ENCODE data around the gene BPHL. TPM values are rescaled to one million over a fixed set of nuclear protein-coding genes. Genes with fewer than 3 reads are reported as not detected.
"Not testable (repeated sequence)": the region's sequence is repeated elsewhere in the genome, so short reads cannot be mapped to it uniquely, and the experiment has no call there.

The BPHL gene
- total RNA-seq, 1 experiment from 2014 or later: 48.7 TPM

DNA sequence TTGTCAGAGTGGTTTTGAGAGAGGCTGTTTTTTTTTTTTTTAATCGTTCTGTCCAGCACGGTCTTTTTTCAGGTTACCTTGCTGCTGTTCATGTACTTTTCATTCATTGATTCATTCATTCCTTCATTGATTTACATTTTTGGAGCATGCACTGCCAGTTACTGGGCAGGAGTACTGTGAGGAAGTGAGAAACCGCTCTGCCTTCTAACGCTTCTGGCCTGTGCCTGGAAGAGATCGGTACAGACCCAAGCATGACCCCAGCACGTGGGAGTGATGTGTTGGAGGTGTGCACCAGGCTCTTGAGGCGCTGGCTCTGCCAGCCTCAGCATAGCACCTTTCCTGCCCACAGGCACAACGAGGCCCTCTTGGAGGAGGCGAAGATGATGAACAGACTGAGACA lies 41.1 kb upstream of the BPHL start:
- Histone ChIP-seq H2AFZ (ENCODE audit: low read length) (no peak overlapping the region), H3K23ac (ENCODE audit: insufficient read length, low read depth, low read length) (no peak overlapping the region), H3K4me2 (ENCODE audit: insufficient read depth, insufficient read length, low read length) (no peak overlapping the region), H2BK15ac (ENCODE audit: low read depth, low read length) (no peak overlapping the region), H3K9ac (ENCODE audit: extremely low read depth, insufficient read length, low read length) (no peak overlapping the region), H3K18ac (ENCODE audit: insufficient read length, low read depth, low read length) (no peak overlapping the region), H3K23me2 (ENCODE audit: insufficient read length, low read depth, low read length, poor library complexity, severe bottlenecking) (no peaks in the 10 kb centered on the region), H3K27me3 (ENCODE audit: insufficient read depth, low read length) (no peaks in the 10 kb centered on the region), H2BK20ac (ENCODE audit: low read depth, low read length, poor library complexity, severe bottlenecking) (no peak overlapping the region), H4K20me1 (ENCODE audit: control insufficient read depth, insufficient read depth, insufficient read length) (no peaks in the 10 kb centered on the region), H2BK12ac (ENCODE audit: insufficient read length, low read depth, low read length) (no peak overlapping the region), H3K79me1 (ENCODE audit: insufficient read depth, low read depth, low read length, poor library complexity, severe bottlenecking) (peaks cover 3% of the 10 kb centered on the region), H4K91ac (ENCODE audit: insufficient read length, low read depth, low read length) (no peak overlapping the region), H3T11ph (ENCODE audit: low read length) (no peak overlapping the region), H3K9me3 (ENCODE audit: control insufficient read depth, low read depth, low read length) (peaks cover 6% of the 10 kb centered on the region), H3K79me2 (ENCODE audit: insufficient read depth, low read length) (peaks cover 8% of the 10 kb centered on the region; the same call in 1 of the 2 replicates), H3K4ac (ENCODE audit: low read depth, low read length) (no peak overlapping the region), H2AK5ac (ENCODE audit: insufficient read length, low read length) (peak overlapping the region; percentile 91), H3K27ac (ENCODE audit: insufficient read length, low read depth, low read length) (no peak overlapping the region), H4K8ac (replicated peaks; ENCODE audit: insufficient read length, low read depth, low read length) (no peak overlapping the region), H2BK120ac (ENCODE audit: low read depth, low read length, poor library complexity, severe bottlenecking) (no peak overlapping the region), H2BK5ac (ENCODE audit: insufficient read length, low read length) (no peak overlapping the region), H4K5ac (ENCODE audit: insufficient read length, low read depth, low read length) (no peak overlapping the region), H3K14ac (ENCODE audit: insufficient read depth, low read length) (no peak overlapping the region), H3K4me1 (ENCODE audit: insufficient read depth, low read length) (peaks cover 21% of the 10 kb centered on the region; the same call in 1 of the 2 replicates), H3K56ac (ENCODE audit: insufficient read length, low read depth, low read length) (no peak overlapping the region)
- no CpG with 5 or more reads among the region's 9 CpGs for WGBS (ENCODE audit: extremely low coverage, insufficient read length, low lambda C conversion rate)
- peaks cover 46 to 47% of the 10 kb centered on the region in 2 experiments for H3K4me1 Mint-ChIP-seq
- peak overlapping the region in 2 of 3 experiments; percentile 60 to 78; a peak in 4 of 7 replicates for H3K27ac Mint-ChIP-seq
- no peaks in the 10 kb centered on the region for H3K27me3 Mint-ChIP-seq (ENCODE audit: low read depth)
- H3K9me3 Mint-ChIP-seq: peaks cover 5 to 13% of the 10 kb centered on the region in 2 experiments
- no peak for DNase-seq
- TF ChIP-seq, protein P1, sequence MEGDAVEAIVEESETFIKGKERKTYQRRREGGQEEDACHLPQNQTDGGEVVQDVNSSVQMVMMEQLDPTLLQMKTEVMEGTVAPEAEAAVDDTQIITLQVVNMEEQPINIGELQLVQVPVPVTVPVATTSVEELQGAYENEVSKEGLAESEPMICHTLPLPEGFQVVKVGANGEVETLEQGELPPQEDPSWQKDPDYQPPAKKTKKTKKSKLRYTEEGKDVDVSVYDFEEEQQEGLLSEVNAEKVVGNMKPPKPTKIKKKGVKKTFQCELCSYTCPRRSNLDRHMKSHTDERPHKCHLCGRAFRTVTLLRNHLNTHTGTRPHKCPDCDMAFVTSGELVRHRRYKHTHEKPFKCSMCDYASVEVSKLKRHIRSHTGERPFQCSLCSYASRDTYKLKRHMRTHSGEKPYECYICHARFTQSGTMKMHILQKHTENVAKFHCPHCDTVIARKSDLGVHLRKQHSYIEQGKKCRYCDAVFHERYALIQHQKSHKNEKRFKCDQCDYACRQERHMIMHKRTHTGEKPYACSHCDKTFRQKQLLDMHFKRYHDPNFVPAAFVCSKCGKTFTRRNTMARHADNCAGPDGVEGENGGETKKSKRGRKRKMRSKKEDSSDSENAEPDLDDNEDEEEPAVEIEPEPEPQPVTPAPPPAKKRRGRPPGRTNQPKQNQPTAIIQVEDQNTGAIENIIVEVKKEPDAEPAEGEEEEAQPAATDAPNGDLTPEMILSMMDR (conservative IDR thresholded peaks at IDR 0.05): no peak
- H3K36me3 Mint-ChIP-seq (ENCODE audit: insufficient read depth in 1 of 3, low read depth in 3 of 3): peaks cover 44 to 61% (median 60%) of the 10 kb centered on the region in 3 experiments
- no peak overlapping the region for H3K4me3 Mint-ChIP-seq

DNA sequence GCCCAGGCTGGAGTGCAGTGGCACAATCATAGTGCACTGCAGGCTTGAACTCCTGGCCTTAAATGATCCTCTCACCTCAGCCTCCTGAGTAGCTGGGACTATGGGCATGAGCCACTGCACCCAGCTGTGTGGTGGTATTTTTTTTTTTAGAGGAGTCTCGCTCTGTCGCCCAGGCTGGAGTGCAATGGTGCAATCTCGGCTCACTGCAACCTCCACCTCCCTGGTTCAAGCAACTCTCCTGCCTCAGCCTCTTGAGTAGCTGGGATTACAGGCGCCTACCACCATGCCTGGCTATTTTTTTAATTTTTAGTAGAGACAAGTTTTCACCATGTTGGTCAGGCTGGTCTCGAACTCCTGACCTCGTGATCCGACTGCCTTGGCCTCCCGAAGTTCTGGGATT lies 39.6 kb upstream of the BPHL start:
- H3K27me3 Mint-ChIP-seq (ENCODE audit: low read depth); H2BK5ac ChIP-seq (ENCODE audit: insufficient read length, low read length); H3T11ph ChIP-seq (ENCODE audit: low read length); DNase-seq; H2AFZ ChIP-seq (ENCODE audit: low read length); H2BK20ac ChIP-seq (ENCODE audit: low read depth, low read length, poor library complexity, severe bottlenecking); H4K8ac ChIP-seq (replicated peaks; ENCODE audit: insufficient read length, low read depth, low read length); H4K91ac ChIP-seq (ENCODE audit: insufficient read length, low read depth, low read length); H4K5ac ChIP-seq (ENCODE audit: insufficient read length, low read depth, low read length); H3K4me1 ChIP-seq (ENCODE audit: insufficient read depth, low read length); H3K27ac ChIP-seq (ENCODE audit: insufficient read length, low read depth, low read length); H3K4ac ChIP-seq (ENCODE audit: low read depth, low read length); H3K23me2 ChIP-seq (ENCODE audit: insufficient read length, low read depth, low read length, poor library complexity, severe bottlenecking); H3K79me1 ChIP-seq (ENCODE audit: insufficient read depth, low read depth, low read length, poor library complexity, severe bottlenecking); H2BK120ac ChIP-seq (ENCODE audit: low read depth, low read length, poor library complexity, severe bottlenecking); H3K27me3 ChIP-seq (ENCODE audit: insufficient read depth, low read length); H3K4me3 Mint-ChIP-seq; H3K14ac ChIP-seq (ENCODE audit: insufficient read depth, low read length); H3K9ac ChIP-seq (ENCODE audit: extremely low read depth, insufficient read length, low read length); H3K56ac ChIP-seq (ENCODE audit: insufficient read length, low read depth, low read length); H3K4me2 ChIP-seq (ENCODE audit: insufficient read depth, insufficient read length, low read length); H2BK15ac ChIP-seq (ENCODE audit: low read depth, low read length); H3K9me3 ChIP-seq (ENCODE audit: control insufficient read depth, low read depth, low read length); H2BK12ac ChIP-seq (ENCODE audit: insufficient read length, low read depth, low read length); H3K23ac ChIP-seq (ENCODE audit: insufficient read length, low read depth, low read length); H2AK5ac ChIP-seq (ENCODE audit: insufficient read length, low read length); H4K20me1 ChIP-seq (ENCODE audit: control insufficient read depth, insufficient read depth, insufficient read length); H3K27ac Mint-ChIP-seq; H3K79me2 ChIP-seq (ENCODE audit: insufficient read depth, low read length); H3K18ac ChIP-seq (ENCODE audit: insufficient read length, low read depth, low read length): not testable (repeated sequence)
- peaks cover 58 to 70% (median 67%) of the 10 kb centered on the region in 3 experiments for H3K36me3 Mint-ChIP-seq (ENCODE audit: insufficient read depth in 1 of 3, low read depth in 3 of 3)
- H3K4me1 Mint-ChIP-seq: peaks cover 35 to 36% of the 10 kb centered on the region in 2 experiments
- H3K9me3 Mint-ChIP-seq: peaks cover 5 to 17% of the 10 kb centered on the region in 2 experiments
- WGBS (ENCODE audit: extremely low coverage, insufficient read length, low lambda C conversion rate): no CpG with 5 or more reads among the region's 8 CpGs

Data from H9 (cell line).